ENCODE measurements around the gene PLA2R1. TPM values are rescaled to one million over a fixed set of nuclear protein-coding genes. Genes with fewer than 3 reads are reported as not detected.

PLA2R1 gene
- polyA plus RNA-seq, 1 of the 3 experiments (the other 2 are of a cell fraction), result not detected

GRCh38 chr2:160028431-160029269 is 33.8 kb downstream of the PLA2R1 start:
- Histone ChIP-seq H3K79me2 (ENCODE audit: insufficient read depth) (no peaks in the 10 kb centered on the region), H3K27me3 (ENCODE audit: insufficient read depth) (no peaks in the 10 kb centered on the region; the same call in 1 of the 2 replicates), H3K4me3 (ENCODE audit: low read depth in 2 of 2, low read length in 1 of 2) (no peak overlapping the region), H3K27ac (ENCODE audit: low read depth in 2 of 2, low read length in 1 of 2) (no peak overlapping the region; a peak in 1 of 4 replicates), H3K9me2 (no peaks in the 10 kb centered on the region), H3K4me2 (no peak overlapping the region), H4K20me1 (ENCODE audit: insufficient read depth) (no peaks in the 10 kb centered on the region), H3K36me3 (replicated peaks in 1 of 2; ENCODE audit: control insufficient read depth in 1 of 2, insufficient read depth in 2 of 2, low read length in 1 of 2) (no peaks in the 10 kb centered on the region), H3K4me1 (ENCODE audit: control insufficient read depth in 1 of 2, insufficient read depth in 2 of 2, low read depth in 1 of 2, low read length in 1 of 2) (peaks cover 3 to 5% of the 10 kb centered on the region in 2 experiments; a peak in 3 of 4 replicates), H3K9ac (no peak overlapping the region), H2AFZ (ENCODE audit: low read depth) (no peak overlapping the region), H3F3A (replicated peaks; ENCODE audit: insufficient read depth) (no peaks in the 10 kb centered on the region), H3K9me3 (no peaks in the 10 kb centered on the region; the same call in 1 of the 2 replicates)
- ChIA-PET CTCF (interaction anchor here (1.2 kb wide), 1 partner anchor 9 kb away, joined by 3 read pairs; no protein-coding TSS in a partner anchor), POLR2A (no interaction called here)
- TF ChIP-seq TAF1 (IDR thresholded peaks at IDR 0.05; ENCODE audit: borderline replicate concordance, low read depth, low read length) (no peak), FOXJ3 (CRISPR knock-in tag; IDR thresholded peaks at IDR 0.05) (no peak), TCF12 (IDR thresholded peaks at IDR 0.05) (no peak), PBX3 (IDR thresholded peaks at IDR 0.05) (no peak)
- DNase-seq, result no peak
- WGBS (ENCODE audit: low lambda C conversion rate), result 78% methylated on average over 10 of the region's 10 CpGs

GRCh38 chr2:160022162-160022561 is 40.3 kb downstream of the PLA2R1 start:
- WGBS (ENCODE audit: low lambda C conversion rate), result 100% methylated on average over 1 of the region's 1 CpG
- no peaks in the 10 kb centered on the region for H3F3A ChIP-seq (replicated peaks; ENCODE audit: insufficient read depth)
- no peak overlapping the region for H3K9ac ChIP-seq
- no peak for DNase-seq
- no peaks in the 10 kb centered on the region; a peak in 1 of 4 replicates for H3K4me1 ChIP-seq (ENCODE audit: control insufficient read depth in 1 of 2, insufficient read depth in 2 of 2, low read depth in 1 of 2, low read length in 1 of 2)
- no peaks in the 10 kb centered on the region; the same call in 1 of the 2 replicates for H3K27me3 ChIP-seq (ENCODE audit: insufficient read depth)
- ChIA-PET CTCF (interaction anchor here (0.5 to 1.6 kb wide), 3 partner anchors 14 to 49 kb away, joined by 3 to 4 read pairs (median 3); no protein-coding TSS in a partner anchor), POLR2A (no interaction called here)
- H3K9me2 ChIP-seq, result no peaks in the 10 kb centered on the region
- H2AFZ ChIP-seq (ENCODE audit: low read depth), result no peak overlapping the region
- H4K20me1 ChIP-seq (ENCODE audit: insufficient read depth), result no peaks in the 10 kb centered on the region
- H3K36me3 ChIP-seq (replicated peaks in 1 of 2; ENCODE audit: control insufficient read depth in 1 of 2, insufficient read depth in 2 of 2, low read length in 1 of 2), result no peaks in the 10 kb centered on the region
- H3K27ac ChIP-seq (ENCODE audit: low read depth in 2 of 2, low read length in 1 of 2), result no peak overlapping the region
- 0 out of 2 replicates have a peak, but pooled peaks cover 10% of the 10 kb centered on the region for H3K9me3 ChIP-seq
- no peak overlapping the region for H3K4me2 ChIP-seq
- H3K4me3 ChIP-seq (ENCODE audit: low read depth in 2 of 2, low read length in 1 of 2), result no peak overlapping the region
- H3K79me2 ChIP-seq (ENCODE audit: insufficient read depth), result no peaks in the 10 kb centered on the region
- no peak for TF ChIP-seq MEF2A (IDR thresholded peaks at IDR 0.05; ENCODE audit: borderline replicate concordance, low read depth)
- TF ChIP-seq, protein P1, sequence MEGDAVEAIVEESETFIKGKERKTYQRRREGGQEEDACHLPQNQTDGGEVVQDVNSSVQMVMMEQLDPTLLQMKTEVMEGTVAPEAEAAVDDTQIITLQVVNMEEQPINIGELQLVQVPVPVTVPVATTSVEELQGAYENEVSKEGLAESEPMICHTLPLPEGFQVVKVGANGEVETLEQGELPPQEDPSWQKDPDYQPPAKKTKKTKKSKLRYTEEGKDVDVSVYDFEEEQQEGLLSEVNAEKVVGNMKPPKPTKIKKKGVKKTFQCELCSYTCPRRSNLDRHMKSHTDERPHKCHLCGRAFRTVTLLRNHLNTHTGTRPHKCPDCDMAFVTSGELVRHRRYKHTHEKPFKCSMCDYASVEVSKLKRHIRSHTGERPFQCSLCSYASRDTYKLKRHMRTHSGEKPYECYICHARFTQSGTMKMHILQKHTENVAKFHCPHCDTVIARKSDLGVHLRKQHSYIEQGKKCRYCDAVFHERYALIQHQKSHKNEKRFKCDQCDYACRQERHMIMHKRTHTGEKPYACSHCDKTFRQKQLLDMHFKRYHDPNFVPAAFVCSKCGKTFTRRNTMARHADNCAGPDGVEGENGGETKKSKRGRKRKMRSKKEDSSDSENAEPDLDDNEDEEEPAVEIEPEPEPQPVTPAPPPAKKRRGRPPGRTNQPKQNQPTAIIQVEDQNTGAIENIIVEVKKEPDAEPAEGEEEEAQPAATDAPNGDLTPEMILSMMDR (IDR thresholded peaks at IDR 0.05), result peak; percentile 50

Measured in SK-N-SH (cell line).